NCI-H146 treated with DMSO at 0.1 percent for 48 hours (cell line): ENCODE data around the gene ZNF766.
"Not testable (repeated sequence)": the region's sequence is repeated elsewhere in the genome, so short reads cannot be mapped to it uniquely, and the experiment has no call there.

Experiments used
- DNase-seq: peaks from one replicate; lab custom pipeline; 2025; ENCODE audit not compliant: unreplicated experiment; lab: John Stamatoyannopoulos, UW

The ZNF766 gene

GRCh38 chr19:52269338-52270261 lies at the start of gene ZNF766:
Gene ZNF766 (plus strand): TSS chr19:52269587. CDS start chr19:52269614, 27 bp downstream.
- peak; percentile 95 for DNase-seq

GRCh38 chr19:52219611-52220010 lies 49.8 kb upstream of the ZNF766 start:
- DNase-seq: no peak

- DNase-seq: no peak
Observed at GRCh38 chr19:52221031-52221430, 48.4 kb upstream of the ZNF766 start.

- DNase-seq: no peak
Observed at GRCh38 chr19:52221831-52222375, 47.5 kb upstream of the ZNF766 start.

GRCh38 chr19:52224211-52224610 lies 45.2 kb upstream of the ZNF766 start:
- no peak for DNase-seq

GRCh38 chr19:52226652-52227051 lies 42.7 kb upstream of the ZNF766 start:
- no peak for DNase-seq

- DNase-seq: no peak
Observed at GRCh38 chr19:52227196-52227940, 42.0 kb upstream of the ZNF766 start.

GRCh38 chr19:52227980-52228379 lies 41.4 kb upstream of the ZNF766 start:
- DNase-seq: no peak

- DNase-seq: no peak
Observed at GRCh38 chr19:52229524-52229923, 39.9 kb upstream of the ZNF766 start.

GRCh38 chr19:52230685-52231084 lies 38.7 kb upstream of the ZNF766 start:
- DNase-seq: no peak

- DNase-seq: no peak
Observed at GRCh38 chr19:52231154-52231910, 38.1 kb upstream of the ZNF766 start.

GRCh38 chr19:52234406-52234805 lies 35.0 kb upstream of the ZNF766 start:
- DNase-seq: no peak

GRCh38 chr19:52237197-52237596 lies 32.2 kb upstream of the ZNF766 start:
- no peak for DNase-seq

GRCh38 chr19:52237771-52238400 lies 31.5 kb upstream of the ZNF766 start:
- peak; percentile 21 for DNase-seq

GRCh38 chr19:52244021-52244420 lies 25.4 kb upstream of the ZNF766 start:
- DNase-seq: no peak

GRCh38 chr19:52248241-52248640 lies 21.1 kb upstream of the ZNF766 start:
- peak; percentile 38 for DNase-seq

- DNase-seq: no peak
Observed at GRCh38 chr19:52258426-52258825, 11.0 kb upstream of the ZNF766 start.

- not testable (repeated sequence) for DNase-seq
Observed at GRCh38 chr19:52265556-52265955, 3.8 kb upstream of the ZNF766 start.

GRCh38 chr19:52270266-52270885 lies 989 bp downstream of the ZNF766 start:
- DNase-seq: no peak

- no peak for DNase-seq
Observed at GRCh38 chr19:52273301-52273700, 3.9 kb downstream of the ZNF766 start.
